ENCODE results near the gene MUTYH.
"Not testable (repeated sequence)": the region's sequence is repeated elsewhere in the genome, so short reads cannot be mapped to it uniquely, and the experiment has no call there.

MUTYH gene

GRCh38 chr1:45339789-45340558, at the start of gene MUTYH, which contains the start of gene TOE1:
TSS of gene MUTYH (minus strand) at chr1:45340440. CDS start at chr1:45334505, 5,935 bp downstream.
TSS of gene TOE1 (plus strand) at chr1:45340170. CDS start at chr1:45340253, 83 bp downstream.
- DNase-seq (ENCODE audit: low read depth): peak; percentile 51

GRCh38 chr1:45386219-45386618, 46.0 kb upstream of the MUTYH start:
- DNase-seq (ENCODE audit: low read depth): no peak

- no peak for DNase-seq (ENCODE audit: low read depth)
These were observed 45.1 kb upstream of the MUTYH start for GRCh38 chr1:45385302-45385701.

GRCh38 chr1:45384213-45384612, 44.0 kb upstream of the MUTYH start:
- DNase-seq (ENCODE audit: low read depth): not testable (repeated sequence)

- no peak for DNase-seq (ENCODE audit: low read depth)
These were observed 43.0 kb upstream of the MUTYH start for GRCh38 chr1:45383191-45383590.

- DNase-seq (ENCODE audit: low read depth): no peak
These were observed 41.0 kb upstream of the MUTYH start for GRCh38 chr1:45381243-45381642.

- no peak for DNase-seq (ENCODE audit: low read depth)
These were observed 40.5 kb upstream of the MUTYH start for GRCh38 chr1:45380730-45381129.

- DNase-seq (ENCODE audit: low read depth): no peak
These were observed 39.9 kb upstream of the MUTYH start for GRCh38 chr1:45380125-45380524.

GRCh38 chr1:45379524-45379923, 39.3 kb upstream of the MUTYH start:
- DNase-seq (ENCODE audit: low read depth): no peak

GRCh38 chr1:45378184-45378583, 37.9 kb upstream of the MUTYH start:
- DNase-seq (ENCODE audit: low read depth): no peak

GRCh38 chr1:45375104-45376090, 35.2 kb upstream of the MUTYH start:
- DNase-seq (ENCODE audit: low read depth): no peak

- DNase-seq (ENCODE audit: low read depth): no peak
These were observed 33.3 kb upstream of the MUTYH start for GRCh38 chr1:45373573-45373972.

- DNase-seq (ENCODE audit: low read depth): no peak
These were observed 30.3 kb upstream of the MUTYH start for GRCh38 chr1:45370575-45370974.

- no peak for DNase-seq (ENCODE audit: low read depth)
These were observed 24.8 kb upstream of the MUTYH start for GRCh38 chr1:45365051-45365450.

- DNase-seq (ENCODE audit: low read depth): no peak
These were observed 24.1 kb upstream of the MUTYH start for GRCh38 chr1:45364294-45364693.

- DNase-seq (ENCODE audit: low read depth): peak; percentile 6
These were observed 20.7 kb upstream of the MUTYH start for GRCh38 chr1:45360981-45361380.

GRCh38 chr1:45359882-45360513, 19.8 kb upstream of the MUTYH start:
- peak; percentile 27 for DNase-seq (ENCODE audit: low read depth)

- DNase-seq (ENCODE audit: low read depth): no peak
These were observed 15.9 kb upstream of the MUTYH start for GRCh38 chr1:45356186-45356585.

- no peak for DNase-seq (ENCODE audit: low read depth)
These were observed 15.4 kb upstream of the MUTYH start for GRCh38 chr1:45355683-45356082.

- no peak for DNase-seq (ENCODE audit: low read depth)
These were observed 14.6 kb upstream of the MUTYH start for GRCh38 chr1:45354838-45355237.

GRCh38 chr1:45353685-45354084, 13.4 kb upstream of the MUTYH start:
- DNase-seq (ENCODE audit: low read depth): no peak

- no peak for DNase-seq (ENCODE audit: low read depth)
These were observed 11.3 kb upstream of the MUTYH start for GRCh38 chr1:45351508-45351907.
